GM12878 (cell line): ENCODE results near the gene SLC51A. TPM values are rescaled to one million over a fixed set of nuclear protein-coding genes. Genes with fewer than 3 reads are reported as not detected.

ENCODE experiments used
- ATAC-seq: fragments of 200-7000 bp; cut with Tn5 transposase; 3 replicates; pipeline ENCODE4 v1.9.1; 2020; ENCODE audit warnings: mild to moderate bottlenecking, moderate library complexity
- BruUV-seq: library from RNA; stranded (reverse); fragments of 400-500 nt; replicated peaks from 2 replicates; lab custom pipeline; 2021; lab: Mats Ljungman, UMichigan
- CTCF ChIA-PET: fragments of 300-600 bp; sonication (Branson Sonifier 250); formaldehyde crosslinking; extraction: SDS; loops from one replicate; lab custom pipeline; 2021; ENCODE audit warnings: inconsistent platforms; lab: Yijun Ruan, JAX
- POLR2A ChIA-PET: fragments of 350-600 bp; formaldehyde crosslinking; extraction: SDS; loops from one replicate; lab custom pipeline; 2021; ENCODE audit warnings: inconsistent platforms; lab: Charles Lee
- RAD21 ChIA-PET: fragments of 300-600 bp; sonication (Branson Sonifier 250); formaldehyde crosslinking; loops from one replicate; lab custom pipeline; 2023; ENCODE audit warnings: antibody characterized with exemption; ENCODE audit not compliant: unreplicated experiment; lab: Charles Lee
- SMC1A ChIA-PET: fragments of 300-600 bp; sonication (Branson Sonifier 250); formaldehyde crosslinking; loops from one replicate; lab custom pipeline; 2023; ENCODE audit not compliant: unreplicated experiment, uncharacterized antibody; lab: Charles Lee
- DNase-seq: peaks from one replicate; pipeline ENCODE4 v3.0.0-alpha.2; 2011; ENCODE audit warnings: low read depth, low spot score
- FAIRE-seq: peaks from 3 replicates; lab custom pipeline; 2011; peaks lifted over from hg19 to GRCh38; lab: Jason Lieb, UNC
- H2AFZ ChIP-seq: 2 replicates; pipeline ENCODE4 v1.6.0; 2011; ENCODE audit warnings: low read depth, low read length, control low read depth; ENCODE audit not compliant: control insufficient read depth
- H3K27ac ChIP-seq: 2 replicates; pipeline ENCODE4 v1.5.1; 2011; ENCODE audit warnings: control low read depth; ENCODE audit not compliant: control insufficient read depth, insufficient read depth
- H3K27me3 ChIP-seq, 2 experiments: replicated peaks in 1 of 2; 2 replicates each; pipeline versions ENCODE4 v1.6.0 to v1.6.1; 2011; ENCODE audit warnings: low read length in 1 of 2; ENCODE audit not compliant: control insufficient read depth in 2 of 2, insufficient read depth in 2 of 2
- H3K36me3 ChIP-seq, 2 experiments: 2 replicates each; pipeline ENCODE4 v1.5.1; 2011; ENCODE audit warnings: low read length in 1 of 2; ENCODE audit not compliant: control insufficient read depth in 2 of 2, insufficient read depth in 2 of 2
- H3K4me1 ChIP-seq: 2 replicates; pipeline ENCODE4 v1.6.1; 2011; ENCODE audit warnings: mild to moderate bottlenecking, low read length, moderate library complexity, mixed read lengths; ENCODE audit not compliant: control insufficient read depth, insufficient read depth
- H3K4me2 ChIP-seq: 2 replicates; pipeline ENCODE4 v1.6.0; 2011; ENCODE audit warnings: control low read depth; ENCODE audit not compliant: control insufficient read depth, insufficient read depth
- H3K4me3 ChIP-seq: fragments of 200-600 bp; sonication (generic); 2 replicates; pipeline ENCODE4 v1.5.1; 2016
- H3K79me2 ChIP-seq: 2 replicates; pipeline ENCODE4 v1.6.0; 2011; ENCODE audit warnings: low read length; ENCODE audit not compliant: control insufficient read depth, insufficient read depth
- H3K9ac ChIP-seq: 2 replicates; pipeline ENCODE4 v1.8.0; 2011; ENCODE audit warnings: low read length, control low read depth, mixed read lengths; ENCODE audit not compliant: control insufficient read depth, insufficient read depth
- H3K9me3 ChIP-seq: replicated peaks from 3 replicates; pipeline ENCODE4 v1.5.1; 2011; ENCODE audit warnings: mild to moderate bottlenecking, low read length; ENCODE audit not compliant: control insufficient read depth, insufficient read depth
- H4K20me1 ChIP-seq: 2 replicates; pipeline ENCODE4 v1.6.0; 2011; ENCODE audit not compliant: control insufficient read depth, insufficient read depth
- BRCA1 ChIP-seq: IDR thresholded peaks from 2 replicates; pipeline ENCODE4 v1.6.1; 2011; ENCODE audit warnings: low read depth, low read length, improper control_type of control experiment
- EGR1 ChIP-seq, 2 experiments: IDR thresholded peaks; 1 replicate in 1 of 2; 2 replicates in 1 of 2; pipeline ENCODE4 v1.6.1; 2011 to 2012; ENCODE audit warnings: low read depth in 2 of 2, low read length in 2 of 2, borderline replicate concordance in 1 of 2, mild to moderate bottlenecking in 1 of 2, moderate library complexity in 1 of 2
- ETV6 ChIP-seq, 2 experiments: fragments of 450-650 bp in 1 of 2; IDR thresholded peaks in 1 of 2; conservative IDR thresholded peaks in 1 of 2; 2 replicates each; pipeline ENCODE4 v1.6.1; 2014; ENCODE audit warnings: antibody characterized with exemption in 1 of 2, borderline replicate concordance in 1 of 2, low read depth in 1 of 2, mild to moderate bottlenecking in 1 of 2, moderate library complexity in 1 of 2
- HDGF ChIP-seq: fragments of 450-650 bp; IDR thresholded peaks from 2 replicates; pipeline ENCODE4 v1.6.1; 2016; ENCODE audit warnings: antibody characterized with exemption
- JUND ChIP-seq: IDR thresholded peaks from 2 replicates; pipeline ENCODE4 v1.6.1; 2012; ENCODE audit warnings: low read depth, mild to moderate bottlenecking, low read length, improper control_type of control experiment, moderate library complexity
- KAT2A ChIP-seq: conservative IDR thresholded peaks from 2 replicates; pipeline ENCODE4 v1.6.1; 2011; ENCODE audit warnings: low read depth, low read length; ENCODE audit not compliant: control insufficient read depth
- NFYA ChIP-seq: IDR thresholded peaks from 2 replicates; pipeline ENCODE4 v1.6.1; 2011; ENCODE audit warnings: low read depth, mild to moderate bottlenecking, low read length, improper control_type of control experiment, borderline replicate concordance
- NFYB ChIP-seq: IDR thresholded peaks from 2 replicates; pipeline ENCODE4 v1.6.1; 2011; ENCODE audit warnings: low read depth, mild to moderate bottlenecking, low read length, improper control_type of control experiment, moderate library complexity; ENCODE audit not compliant: insufficient read depth
- NR2F1 ChIP-seq: fragments of 450-650 bp; conservative IDR thresholded peaks from 2 replicates; pipeline ENCODE4 v1.6.1; 2017; ENCODE audit warnings: mild to moderate bottlenecking
- PAX8 ChIP-seq: fragments of 450-650 bp; IDR thresholded peaks from 2 replicates; pipeline ENCODE4 v1.6.1; 2017; ENCODE audit warnings: mild to moderate bottlenecking, moderate library complexity
- POLR2AphosphoS2 ChIP-seq: IDR thresholded peaks from 2 replicates; pipeline ENCODE4 v1.6.1; 2011; ENCODE audit warnings: low read depth, mild to moderate bottlenecking, low read length, improper control_type of control experiment, moderate library complexity
- SREBF2 ChIP-seq: IDR thresholded peaks from 2 replicates; pipeline ENCODE4 v1.6.1; 2012; ENCODE audit warnings: mild to moderate bottlenecking, low read length
- TBL1XR1 ChIP-seq: IDR thresholded peaks from 2 replicates; pipeline ENCODE4 v1.6.1; 2012; ENCODE audit warnings: low read depth, low read length, improper control_type of control experiment
- YY1 ChIP-seq: IDR thresholded peaks from 2 replicates; pipeline ENCODE4 v1.6.1; 2011; ENCODE audit warnings: low read depth, mild to moderate bottlenecking, low read length
- whole genome bisulfite sequencing: methylation state at CpG from one replicate; pipeline ENCODE4 v1.1.6; 2016; ENCODE audit warnings: low lambda C conversion rate; ENCODE audit not compliant: insufficient replicate concordance, insufficient coverage; ENCODE audit errors: missing lambda C conversion rate; 5-methylcytosine and 5-hydroxymethylcytosine counted together
- in situ Hi-C: fragments of 300-500 bp; cut with MboI; formaldehyde crosslinking; loops from 9 replicates; pipeline ENCODE4 v1.14.3; 2018; ENCODE audit warnings: mixed read lengths
- intact Hi-C: fragments of 100-400 bp; cut with micrococcal nuclease; formaldehyde crosslinking; loops from one replicate; pipeline ENCODE4 v1.14.2; 2022; ENCODE audit not compliant: unreplicated experiment
- polyA plus RNA-seq, 11 experiments: library from polyadenylated mRNA; depleted of rRNA in 4 of 11; unstranded in 6 of 11; stranded (reverse) in 5 of 11; fragments of >200 nt; fragmentation: Nextera tagmentation in 4 of 11; fragmentation: Illumina TruSeq in 1 of 11; extraction: Ambion mirVana in 4 of 11; extraction: Trizol in 1 of 11; gene quantifications; 1 replicate in 1 of 11; 2 replicates in 10 of 11; pipeline versions ENCODE4 v1.2.1 to v1.2.3, GENCODE V29; 2011 to 2016; ENCODE audit warnings: inconsistent platforms in 2 of 11, missing spikeins in 2 of 11, low read depth in 1 of 11
- total RNA-seq, 4 experiments: library from RNA; depleted of rRNA in 3 of 4; stranded (reverse); fragments of >200 nt in 3 of 4; fragmentation: Illumina TruSeq in 1 of 4; extraction: Trizol in 1 of 4; gene quantifications; 2 replicates each; pipeline versions ENCODE4 v1.2.1 to v1.2.3, GENCODE V29; 2013 to 2021
- TF ChIP-seq, protein P1 (sequence below): IDR thresholded peaks from 2 replicates; pipeline ENCODE4 v1.6.1; 2012; ENCODE audit warnings: low read depth, low read length, improper control_type of control experiment
- TF ChIP-seq, protein P2 (sequence below): fragments of 450-650 bp; formaldehyde crosslinking; IDR thresholded peaks from 2 replicates; pipeline ENCODE4 v1.4.0; 2022; ENCODE audit warnings: mild to moderate bottlenecking, moderate library complexity
- TF ChIP-seq, protein P3 (sequence below): fragments of 450-650 bp; IDR thresholded peaks from 2 replicates; pipeline ENCODE4 v1.6.1; 2017; ENCODE audit warnings: borderline replicate concordance

The SLC51A gene
- total and polyA plus RNA-seq, 10 of the 15 experiments (the other 5 are each of a cell fraction or from before 2014, with no cell fraction given) = 0.99 to 3.9 (median 2.2) TPM; not detected in 6

GRCh38 chr3:196220991-196221390 lies 4.7 kb downstream of the SLC51A start:
- Histone ChIP-seq H3K9ac (no peak overlapping the region), H3K27me3 (no peaks in the 10 kb centered on the region), H4K20me1 (no peaks in the 10 kb centered on the region), H3K4me2 (no peak overlapping the region), H2AFZ (no peak overlapping the region), H3K36me3 (no peaks in the 10 kb centered on the region), H3K9me3 (no peaks in the 10 kb centered on the region), H3K79me2 (no peaks in the 10 kb centered on the region), H3K27ac (no peak overlapping the region), H3K4me1 (peaks cover 10% of the 10 kb centered on the region), H3K4me3 (no peak overlapping the region)
- FAIRE-seq = no peak
- BruUV-seq = no TSS peak
- ChIA-PET CTCF (interaction anchor here (0.6 to 1.3 kb wide), 5 partner anchors 11 to 301 kb away, joined by 3 to 5 read pairs (median 3); no protein-coding TSS in a partner anchor), RAD21 (no interaction called here), POLR2A (interaction anchor here (0.6 to 1.0 kb wide), 3 partner anchors 21 to 1040 kb away, joined by 3 to 4 read pairs (median 3); no protein-coding TSS in a partner anchor), SMC1A (no interaction called here)
- intact Hi-C loops (no loop called here), in situ Hi-C loops (no loop called here)
- DNase-seq = no peak
- TF ChIP-seq KAT2A (no peak), BRCA1 (no peak), YY1 (no peak), NR2F1 (no peak), HDGF (no peak), JUND (no peak), PAX8 (no peak), TBL1XR1 (no peak), NFYA (no peak), SREBF2 (no peak), POLR2AphosphoS2 (no peak), EGR1 (IDR thresholded peaks at IDR 0.05; ENCODE audit: borderline replicate concordance in 1 of 2, low read depth in 2 of 2, low read length in 2 of 2) (no peak), NFYB (no peak), ETV6 (conservative IDR thresholded peaks at IDR 0.05 in 1 of 2, IDR thresholded peaks at IDR 0.05 in 1 of 2; ENCODE audit: borderline replicate concordance in 1 of 2, low read depth in 1 of 2) (no peak)
- TF ChIP-seq, protein P1, sequence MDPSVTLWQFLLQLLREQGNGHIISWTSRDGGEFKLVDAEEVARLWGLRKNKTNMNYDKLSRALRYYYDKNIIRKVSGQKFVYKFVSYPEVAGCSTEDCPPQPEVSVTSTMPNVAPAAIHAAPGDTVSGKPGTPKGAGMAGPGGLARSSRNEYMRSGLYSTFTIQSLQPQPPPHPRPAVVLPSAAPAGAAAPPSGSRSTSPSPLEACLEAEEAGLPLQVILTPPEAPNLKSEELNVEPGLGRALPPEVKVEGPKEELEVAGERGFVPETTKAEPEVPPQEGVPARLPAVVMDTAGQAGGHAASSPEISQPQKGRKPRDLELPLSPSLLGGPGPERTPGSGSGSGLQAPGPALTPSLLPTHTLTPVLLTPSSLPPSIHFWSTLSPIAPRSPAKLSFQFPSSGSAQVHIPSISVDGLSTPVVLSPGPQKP = no peak
- TF ChIP-seq, protein P2, sequence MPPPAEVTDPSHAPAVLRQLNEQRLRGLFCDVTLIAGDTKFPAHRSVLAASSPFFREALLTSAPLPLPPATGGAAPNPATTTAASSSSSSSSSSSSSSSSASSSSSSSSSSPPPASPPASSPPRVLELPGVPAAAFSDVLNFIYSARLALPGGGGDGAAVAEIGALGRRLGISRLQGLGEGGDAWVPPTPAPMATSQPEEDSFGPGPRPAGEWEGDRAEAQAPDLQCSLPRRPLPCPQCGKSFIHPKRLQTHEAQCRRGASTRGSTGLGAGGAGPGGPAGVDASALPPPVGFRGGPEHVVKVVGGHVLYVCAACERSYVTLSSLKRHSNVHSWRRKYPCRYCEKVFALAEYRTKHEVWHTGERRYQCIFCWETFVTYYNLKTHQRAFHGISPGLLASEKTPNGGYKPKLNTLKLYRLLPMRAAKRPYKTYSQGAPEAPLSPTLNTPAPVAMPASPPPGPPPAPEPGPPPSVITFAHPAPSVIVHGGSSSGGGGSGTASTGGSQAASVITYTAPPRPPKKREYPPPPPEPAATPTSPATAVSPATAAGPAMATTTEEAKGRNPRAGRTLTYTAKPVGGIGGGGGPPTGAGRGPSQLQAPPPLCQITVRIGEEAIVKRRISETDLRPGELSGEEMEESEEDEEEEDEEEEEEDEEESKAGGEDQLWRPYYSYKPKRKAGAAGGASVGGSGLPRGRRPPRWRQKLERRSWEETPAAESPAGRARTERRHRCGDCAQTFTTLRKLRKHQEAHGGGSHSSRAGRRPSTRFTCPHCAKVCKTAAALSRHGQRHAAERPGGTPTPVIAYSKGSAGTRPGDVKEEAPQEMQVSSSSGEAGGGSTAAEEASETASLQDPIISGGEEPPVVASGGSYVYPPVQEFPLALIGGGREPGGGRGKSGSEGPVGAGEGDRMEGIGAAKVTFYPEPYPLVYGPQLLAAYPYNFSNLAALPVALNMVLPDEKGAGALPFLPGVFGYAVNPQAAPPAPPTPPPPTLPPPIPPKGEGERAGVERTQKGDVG (CRISPR knock-in tag) = no peak
- TF ChIP-seq, protein P3, sequence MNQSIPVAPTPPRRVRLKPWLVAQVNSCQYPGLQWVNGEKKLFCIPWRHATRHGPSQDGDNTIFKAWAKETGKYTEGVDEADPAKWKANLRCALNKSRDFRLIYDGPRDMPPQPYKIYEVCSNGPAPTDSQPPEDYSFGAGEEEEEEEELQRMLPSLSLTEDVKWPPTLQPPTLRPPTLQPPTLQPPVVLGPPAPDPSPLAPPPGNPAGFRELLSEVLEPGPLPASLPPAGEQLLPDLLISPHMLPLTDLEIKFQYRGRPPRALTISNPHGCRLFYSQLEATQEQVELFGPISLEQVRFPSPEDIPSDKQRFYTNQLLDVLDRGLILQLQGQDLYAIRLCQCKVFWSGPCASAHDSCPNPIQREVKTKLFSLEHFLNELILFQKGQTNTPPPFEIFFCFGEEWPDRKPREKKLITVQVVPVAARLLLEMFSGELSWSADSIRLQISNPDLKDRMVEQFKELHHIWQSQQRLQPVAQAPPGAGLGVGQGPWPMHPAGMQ = no peak
- ATAC-seq = no peak
- WGBS = 61% methylated on average over 7 of the region's 7 CpGs
